NCI-H128 (cell line): Measurements from ENCODE around the gene CCNY.
"Not testable (repeated sequence)": the region's sequence is repeated elsewhere in the genome, so short reads cannot be mapped to it uniquely, and the experiment has no call there.

Experiments used
- DNase-seq: peaks from one replicate; lab custom pipeline; 2025; ENCODE audit not compliant: unreplicated experiment; lab: John Stamatoyannopoulos, UW

Gene CCNY

GRCh38 chr10:35400595-35401268 lies 64.4 kb downstream of the CCNY start:
- DNase-seq = no peak

DNA sequence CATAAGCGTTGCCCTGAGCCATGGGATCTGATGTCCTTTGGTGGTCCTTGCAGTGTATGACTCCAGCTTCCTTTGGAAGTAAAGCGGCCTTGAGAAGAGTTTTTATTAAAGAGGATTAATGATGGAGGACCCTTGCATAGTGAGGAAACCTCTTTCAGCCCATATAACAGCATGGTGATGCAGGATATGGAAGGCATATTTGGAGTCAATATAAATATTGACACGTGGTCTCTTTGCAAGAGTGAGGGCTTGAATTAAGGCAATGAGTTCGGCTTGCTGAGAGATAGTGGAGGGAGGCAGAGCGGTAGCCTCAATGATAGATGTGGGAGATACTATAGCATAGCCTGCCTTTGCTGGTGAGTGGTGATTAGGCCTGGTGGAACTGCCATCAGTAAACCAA lies 67.2 kb downstream of the CCNY start:
- not testable (repeated sequence) for DNase-seq

DNA sequence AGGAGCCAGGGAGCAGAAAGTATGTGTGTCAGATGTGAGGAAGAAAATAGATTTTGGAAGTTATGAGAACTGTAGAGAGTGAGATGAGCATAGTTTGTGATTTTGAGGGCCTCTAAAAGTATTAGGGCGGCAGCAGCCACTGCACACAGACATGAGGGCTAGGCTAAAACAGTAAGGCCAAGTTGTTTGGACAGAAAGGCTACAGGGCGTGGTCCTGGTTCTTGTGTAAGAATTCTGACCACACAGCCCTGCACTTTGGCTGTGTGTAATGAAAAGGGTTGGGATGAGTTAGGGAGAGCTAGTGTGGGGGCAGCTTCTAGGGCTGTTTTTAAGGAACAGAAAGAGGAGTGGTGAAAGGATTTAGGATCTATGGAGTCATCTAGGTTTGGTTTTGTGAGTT lies 67.8 kb downstream of the CCNY start:
- not testable (repeated sequence) for DNase-seq

DNA sequence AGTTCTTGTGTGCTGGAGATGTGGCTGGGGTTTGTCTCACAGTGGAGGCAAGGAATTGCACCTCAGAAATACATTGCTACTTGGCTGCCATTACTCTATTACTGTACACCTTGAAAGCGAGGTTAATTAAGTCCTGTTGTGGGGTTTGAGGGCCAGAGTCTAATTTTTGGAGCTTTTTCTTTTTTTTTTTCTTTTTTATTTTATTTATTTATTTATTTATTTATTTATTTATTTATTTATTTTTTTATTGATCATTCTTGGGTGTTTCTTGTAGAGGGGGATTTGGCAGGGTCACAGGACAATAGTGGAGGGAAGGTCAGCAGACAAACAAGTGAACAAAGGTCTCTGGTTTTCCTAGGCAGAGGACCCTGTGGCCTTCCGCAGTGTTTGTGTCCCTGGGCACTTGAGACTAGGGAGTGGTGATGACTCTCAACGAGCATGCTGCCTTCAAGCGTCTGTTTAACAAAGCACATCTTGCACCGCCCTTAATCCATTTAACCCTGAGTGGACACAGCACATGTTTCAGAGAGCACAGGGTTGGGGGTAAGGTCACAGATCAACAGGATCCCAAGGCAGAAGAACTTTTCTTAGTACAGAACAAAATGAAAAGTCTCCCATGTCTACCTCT lies 69.8 kb downstream of the CCNY start:
- not testable (repeated sequence) for DNase-seq

DNA sequence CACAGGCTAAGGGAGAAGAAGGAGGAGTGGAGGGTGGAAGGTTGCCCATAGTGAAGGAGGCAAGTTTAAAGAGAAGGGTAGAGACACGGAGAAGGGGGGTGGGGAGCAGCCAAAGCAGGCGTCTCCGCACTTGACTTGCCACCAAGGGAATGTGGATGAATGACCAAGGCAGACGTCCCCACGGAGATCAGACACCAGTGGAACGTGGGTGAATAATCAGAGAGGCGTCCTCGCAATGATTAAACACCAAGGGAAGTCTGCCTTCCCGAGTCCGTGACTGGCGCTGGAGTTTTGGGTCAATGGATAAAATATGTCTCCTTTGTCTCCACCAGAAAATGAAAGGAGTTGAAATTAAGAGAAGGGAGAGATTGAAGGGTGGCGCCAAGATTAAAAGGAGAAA lies 71.4 kb downstream of the CCNY start:
- DNase-seq = not testable (repeated sequence)

DNA sequence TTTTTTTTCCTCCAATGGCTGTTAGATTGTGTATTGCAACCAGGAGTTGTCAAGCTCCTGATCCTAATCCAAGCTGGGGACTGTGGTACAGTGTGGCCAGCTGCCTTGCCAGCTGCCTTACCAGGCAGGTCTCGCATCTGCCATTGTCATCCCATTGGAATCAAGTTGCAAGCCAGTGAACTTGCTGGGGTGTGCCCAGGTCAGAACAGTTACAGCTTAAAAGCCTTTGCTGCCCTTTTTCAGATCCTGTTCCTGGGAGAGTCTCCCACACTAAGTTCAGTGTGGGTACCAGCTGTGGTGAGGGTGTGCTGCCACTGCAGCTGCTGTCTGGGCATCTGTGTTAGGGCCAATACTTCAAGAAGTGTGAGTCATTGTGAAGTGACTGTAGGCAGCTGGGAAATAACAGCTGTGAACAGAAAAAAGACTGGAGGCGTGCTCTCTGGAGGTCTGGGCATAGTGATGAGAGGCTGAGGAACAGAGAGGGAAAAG lies 72.8 kb downstream of the CCNY start:
- no peak for DNase-seq

DNA sequence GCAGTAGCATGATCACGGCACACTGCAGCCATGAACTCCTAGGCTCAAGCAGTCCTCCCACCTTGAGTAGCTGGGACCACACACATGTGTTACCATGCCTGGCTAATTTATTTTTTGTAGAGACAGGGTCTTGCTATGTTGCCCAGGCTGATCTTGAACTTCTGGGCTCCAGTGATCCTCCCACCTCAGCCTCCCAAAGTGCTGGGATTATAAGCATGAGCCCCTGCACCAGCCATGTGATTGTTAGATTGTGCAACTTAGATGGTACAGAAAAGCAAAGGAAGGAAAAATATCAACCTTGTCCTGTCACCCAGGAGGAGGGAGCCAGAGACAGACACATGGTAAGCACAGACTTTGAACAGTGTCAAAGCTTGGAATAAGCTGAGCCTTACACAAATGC lies 73.5 kb downstream of the CCNY start:
- DNase-seq = no peak

DNA sequence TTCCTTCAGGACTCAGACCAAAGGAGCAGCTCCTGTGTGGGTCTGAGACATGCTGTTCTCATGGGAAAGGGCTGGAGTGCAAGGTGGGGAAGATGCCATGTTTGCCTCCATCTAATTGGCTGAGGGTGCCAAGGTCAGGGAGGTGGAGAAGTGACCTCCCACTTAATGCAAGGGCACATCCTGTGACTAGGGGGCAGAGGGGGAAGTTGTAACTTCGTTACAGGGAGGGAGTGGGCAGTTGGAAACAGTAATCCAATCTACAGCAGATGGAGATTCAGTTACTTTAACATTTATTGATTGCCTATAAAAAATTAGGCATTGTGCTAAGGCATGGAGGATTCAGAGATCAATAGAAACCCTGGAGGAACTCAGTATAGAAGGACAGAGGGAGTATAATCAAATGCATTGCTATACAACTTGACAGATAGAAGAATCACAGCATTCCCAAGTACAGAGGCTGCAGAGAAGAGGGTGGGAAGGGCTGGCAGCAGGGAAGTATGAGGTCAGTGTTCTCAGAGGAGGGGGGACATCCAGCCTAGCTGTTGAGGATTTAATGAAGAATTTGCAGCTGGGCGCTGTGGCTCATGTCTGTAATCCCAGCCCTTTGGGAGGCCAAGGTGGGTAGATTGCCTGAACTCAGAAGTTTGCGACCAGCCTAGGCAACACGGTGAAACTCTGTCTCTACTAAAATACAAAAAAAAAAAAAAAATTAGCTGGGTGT lies 75.9 kb downstream of the CCNY start:
- no peak for DNase-seq

GRCh38 chr10:35412900-35413491 lies 76.7 kb downstream of the CCNY start:
- DNase-seq = no peak

DNA sequence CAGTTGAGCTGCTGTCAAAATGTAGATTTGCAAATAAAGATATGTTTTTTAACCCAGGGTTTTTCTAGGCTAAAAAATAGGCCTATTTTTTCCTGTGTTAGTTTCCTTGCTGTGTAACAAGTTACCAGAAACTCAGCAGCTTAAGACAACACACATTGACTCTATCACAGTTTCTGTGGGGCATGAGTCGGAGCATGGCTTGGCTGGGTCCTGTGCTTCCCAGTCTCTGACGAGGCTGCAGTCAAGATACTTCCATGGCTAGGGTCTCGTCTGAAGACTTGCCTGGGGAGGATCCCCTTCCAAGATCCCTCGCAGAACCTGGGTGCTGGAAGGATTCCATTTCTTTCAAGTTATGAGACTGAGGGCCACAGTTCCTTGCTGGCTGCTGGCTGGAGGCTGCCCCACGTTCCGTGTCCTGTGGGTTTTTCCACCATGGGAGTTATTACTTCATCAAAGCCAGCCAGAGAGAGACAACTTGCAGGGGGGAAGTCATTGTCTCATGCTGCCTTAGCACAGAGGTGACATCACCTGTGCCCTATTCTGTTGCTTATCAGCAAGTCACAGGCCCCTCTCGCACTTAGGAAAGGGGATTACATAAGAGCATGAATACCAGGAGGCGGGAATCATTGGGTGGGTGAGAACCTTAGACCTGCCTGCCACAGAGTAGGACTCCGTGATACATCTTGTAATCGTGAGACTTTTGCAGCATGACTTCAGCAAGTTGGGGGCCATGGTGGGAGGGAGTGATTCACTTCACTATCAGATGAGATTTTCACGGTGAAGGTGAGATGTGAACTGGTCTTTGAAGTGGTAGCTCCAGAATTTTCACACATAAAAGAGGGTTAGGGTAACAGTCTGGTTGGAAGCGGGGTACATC lies 77.9 kb downstream of the CCNY start:
- no peak for DNase-seq

DNA sequence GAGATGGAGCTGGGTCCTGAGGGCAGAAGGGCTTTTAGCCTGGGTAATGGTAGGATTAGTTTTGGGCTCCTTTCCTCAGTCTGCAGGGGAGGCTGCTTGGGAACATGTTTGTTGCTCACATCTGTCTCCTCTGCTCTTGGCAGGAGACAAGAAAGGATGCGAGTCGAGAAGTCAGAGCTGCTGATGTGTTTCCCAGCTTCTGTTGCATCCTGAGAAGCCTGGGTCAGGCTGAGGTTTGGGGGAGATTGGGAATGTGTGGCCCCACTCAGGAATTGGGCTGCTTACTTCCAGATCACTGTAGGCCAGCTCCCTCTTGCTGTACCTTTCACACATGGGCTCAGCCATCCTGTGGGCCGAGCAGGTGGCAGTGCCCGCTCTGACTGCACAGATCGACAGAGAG lies 79.2 kb downstream of the CCNY start:
- no peak for DNase-seq

DNA sequence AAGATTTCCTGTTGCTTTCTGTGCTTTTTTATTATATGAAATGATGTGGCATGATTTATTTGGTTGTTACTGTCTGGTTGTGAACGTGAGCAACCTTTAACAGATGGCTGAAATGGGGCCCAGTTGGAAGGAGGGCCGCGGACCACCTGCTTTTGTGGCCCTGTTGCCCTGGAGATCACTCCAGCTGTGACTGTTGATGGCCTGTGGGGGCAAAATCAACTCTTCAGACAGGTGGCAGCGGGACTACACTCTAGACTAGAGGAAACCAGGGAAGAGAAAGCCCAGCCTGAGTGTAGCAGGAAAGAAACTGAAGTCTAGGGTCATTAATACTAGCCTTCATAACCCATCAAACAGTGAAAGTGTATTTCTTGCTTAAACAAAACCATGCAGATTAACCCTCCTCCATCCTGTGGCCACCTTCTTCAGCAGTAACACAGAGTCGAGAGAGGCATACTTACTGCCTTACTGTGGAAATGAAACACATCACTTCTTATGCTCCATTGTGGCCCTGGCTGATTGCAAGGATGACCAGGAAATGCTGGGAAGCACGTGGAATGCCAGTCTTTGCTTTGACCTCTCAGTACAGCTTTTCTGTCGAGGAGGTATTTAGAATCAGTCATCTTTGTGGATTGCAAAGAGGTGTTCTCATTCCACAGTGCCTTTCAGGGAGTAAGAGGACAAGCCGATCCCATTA lies 80.5 kb downstream of the CCNY start:
- no peak for DNase-seq

DNA sequence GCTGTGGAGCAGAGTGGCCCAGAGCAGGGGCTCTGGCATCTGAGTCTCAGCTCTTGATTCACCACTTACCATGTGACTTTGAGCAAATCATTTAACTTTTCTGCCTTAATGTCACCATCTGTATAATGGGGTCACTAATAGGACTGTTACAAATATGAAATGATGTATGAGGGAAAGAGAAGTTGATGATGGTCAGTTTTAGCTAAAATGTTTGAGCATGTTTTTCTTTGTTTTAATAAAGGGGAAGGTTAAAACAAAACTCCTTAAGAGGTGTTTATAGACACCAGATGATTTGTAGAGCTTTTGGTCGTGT lies 81.0 kb downstream of the CCNY start:
- no peak for DNase-seq

DNA sequence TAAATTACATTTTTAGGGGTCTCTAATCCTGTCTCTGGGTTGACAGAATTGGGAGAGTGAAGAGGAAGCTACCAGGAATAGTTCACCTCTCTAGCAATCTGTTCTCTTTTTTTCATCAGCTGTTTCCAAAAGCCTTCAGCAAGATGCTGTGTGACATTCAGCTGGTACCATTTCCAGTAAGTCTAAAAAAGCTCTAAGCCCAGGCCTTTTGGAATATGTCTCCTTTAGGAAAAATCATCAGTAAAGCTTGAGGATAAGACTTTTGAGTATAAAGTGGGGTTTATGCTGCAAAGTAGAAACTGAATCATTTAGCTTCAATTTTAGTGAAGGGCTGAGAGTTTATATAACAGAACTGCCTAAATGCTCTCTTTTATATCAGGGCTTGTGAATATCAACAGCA lies 81.5 kb downstream of the CCNY start:
- DNase-seq = no peak

GRCh38 chr10:35418580-35418979 lies 82.3 kb downstream of the CCNY start:
- not testable (repeated sequence) for DNase-seq

DNA sequence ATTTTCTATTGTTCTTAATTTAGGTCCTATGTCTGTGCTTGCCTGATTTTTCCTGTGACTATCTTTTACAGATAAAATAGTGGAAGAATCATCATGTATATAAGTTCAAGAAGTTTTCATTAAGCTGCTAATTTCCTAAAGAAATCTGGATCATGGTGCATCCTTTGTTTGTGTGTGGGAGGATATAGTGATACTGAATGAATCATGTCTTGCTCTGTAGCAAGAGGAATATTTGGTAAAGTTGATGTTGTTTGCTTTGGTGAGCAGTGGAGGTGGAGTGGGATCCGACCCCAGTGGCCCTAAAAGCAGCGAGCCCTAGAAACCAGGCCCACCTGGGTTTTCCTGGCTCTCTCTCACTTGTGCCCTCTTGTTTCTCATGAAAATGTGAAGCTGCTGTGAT lies 83.7 kb downstream of the CCNY start:
- no peak for DNase-seq

- DNase-seq = no peak
Measured at GRCh38 chr10:35420827-35421552, 84.7 kb downstream of the CCNY start.

GRCh38 chr10:35421553-35422178 lies 85.4 kb downstream of the CCNY start:
- DNase-seq = no peak

DNA sequence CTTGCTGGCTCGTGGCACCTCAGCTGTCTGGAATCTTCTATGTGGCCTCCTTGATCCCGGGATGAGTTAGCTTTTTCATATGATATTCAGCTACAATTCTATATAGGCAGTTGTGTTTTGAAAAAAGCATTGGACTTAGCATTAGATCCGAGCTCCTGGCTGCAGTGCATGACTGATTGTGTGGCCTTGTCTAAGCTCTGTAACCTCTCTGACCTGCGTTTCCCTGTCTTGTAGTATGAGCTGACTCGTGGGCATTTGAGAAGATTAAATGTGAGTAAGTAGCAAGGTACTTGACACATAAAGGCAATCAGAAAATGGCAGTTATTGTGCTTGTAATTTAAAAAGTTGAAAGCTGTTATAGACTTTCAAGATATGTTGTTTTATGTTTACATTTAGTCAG lies 85.9 kb downstream of the CCNY start:
- no peak for DNase-seq
